Measurements from ENCODE around the gene DDN. TPM values are rescaled to one million over a fixed set of nuclear protein-coding genes. Genes with fewer than 3 reads are reported as not detected.

Gene DDN
- total RNA-seq, 4 donors from 2014 or later: 0.27 to 0.28 TPM; not detected in 2

DNA sequence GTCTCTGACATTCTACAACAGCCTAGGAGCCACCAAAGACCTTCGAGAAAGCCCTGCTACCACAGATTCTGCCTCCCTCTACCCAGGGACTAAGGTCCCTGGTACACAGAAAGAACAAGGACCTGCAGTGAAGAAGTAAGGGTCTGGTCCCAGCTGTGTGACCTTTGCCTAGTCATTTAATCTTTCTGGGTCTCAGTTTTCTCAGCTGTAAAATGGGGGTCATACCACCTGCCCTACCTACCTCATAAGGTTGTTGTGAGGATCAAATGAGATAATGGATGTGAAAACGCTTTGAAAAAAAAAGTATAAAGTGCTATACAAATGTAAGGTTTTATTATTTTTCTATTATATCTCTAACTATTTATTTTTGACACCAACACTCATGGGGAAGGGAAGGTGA is 24.6 kb upstream of the DDN start:
- TF ChIP-seq, protein P1, sequence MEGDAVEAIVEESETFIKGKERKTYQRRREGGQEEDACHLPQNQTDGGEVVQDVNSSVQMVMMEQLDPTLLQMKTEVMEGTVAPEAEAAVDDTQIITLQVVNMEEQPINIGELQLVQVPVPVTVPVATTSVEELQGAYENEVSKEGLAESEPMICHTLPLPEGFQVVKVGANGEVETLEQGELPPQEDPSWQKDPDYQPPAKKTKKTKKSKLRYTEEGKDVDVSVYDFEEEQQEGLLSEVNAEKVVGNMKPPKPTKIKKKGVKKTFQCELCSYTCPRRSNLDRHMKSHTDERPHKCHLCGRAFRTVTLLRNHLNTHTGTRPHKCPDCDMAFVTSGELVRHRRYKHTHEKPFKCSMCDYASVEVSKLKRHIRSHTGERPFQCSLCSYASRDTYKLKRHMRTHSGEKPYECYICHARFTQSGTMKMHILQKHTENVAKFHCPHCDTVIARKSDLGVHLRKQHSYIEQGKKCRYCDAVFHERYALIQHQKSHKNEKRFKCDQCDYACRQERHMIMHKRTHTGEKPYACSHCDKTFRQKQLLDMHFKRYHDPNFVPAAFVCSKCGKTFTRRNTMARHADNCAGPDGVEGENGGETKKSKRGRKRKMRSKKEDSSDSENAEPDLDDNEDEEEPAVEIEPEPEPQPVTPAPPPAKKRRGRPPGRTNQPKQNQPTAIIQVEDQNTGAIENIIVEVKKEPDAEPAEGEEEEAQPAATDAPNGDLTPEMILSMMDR (IDR thresholded peaks at IDR 0.05): no peak
- TF ChIP-seq POLR2A (IDR thresholded peaks at IDR 0.05): no peak

DNA sequence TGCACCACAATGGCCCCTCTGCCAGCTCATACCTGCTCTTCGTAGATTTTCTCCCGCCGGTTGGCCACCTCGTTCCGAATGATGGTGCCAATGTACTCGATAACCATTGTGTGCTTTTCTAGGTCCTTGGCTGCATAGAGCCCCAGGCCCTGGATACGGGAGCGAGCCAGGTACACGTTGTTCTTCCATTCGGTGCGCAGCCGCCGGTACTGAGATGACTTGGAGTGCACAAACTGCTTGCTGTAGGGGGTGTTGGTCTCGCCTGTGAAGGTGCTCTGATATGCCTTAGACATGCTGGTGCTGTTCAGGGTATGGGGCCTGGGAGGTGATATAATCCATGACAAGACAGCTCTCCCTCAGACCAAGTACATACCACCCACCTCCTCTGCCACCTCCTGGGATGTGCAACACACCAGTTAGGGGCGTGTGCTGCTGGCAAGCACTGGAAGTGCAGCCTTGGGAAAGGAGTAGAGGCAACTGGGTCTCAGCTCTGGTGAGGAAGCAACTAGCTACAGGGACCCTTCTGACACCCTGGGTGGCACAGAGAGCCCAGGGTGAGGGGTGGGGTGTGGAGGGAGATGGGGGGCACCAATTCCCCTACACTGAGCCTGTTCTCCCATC is 23.5 kb upstream of the DDN start:
- Histone ChIP-seq H3K27ac (no peak overlapping the region), H3K4me1 (peaks cover 0 to 11% (median 0%) of the 10 kb centered on the region in 4 donors), H3K36me3 (peaks cover 0 to 67% (median 0%) of the 10 kb centered on the region in 3 donors), H3K4me3 (no peak overlapping the region), H3K27me3 (no peaks in the 10 kb centered on the region), H3K9me3 (no peaks in the 10 kb centered on the region)
- DNase-seq: no peak
- TF ChIP-seq POLR2A (IDR thresholded peaks at IDR 0.05): no peak
- TF ChIP-seq, protein P1 (IDR thresholded peaks at IDR 0.05): no peak

More for the DNA sequence above, 24.6 kb upstream of the DDN start:
- peaks cover 0 to 8% (median 0%) of the 10 kb centered on the region in 4 donors for H3K4me1 ChIP-seq
- H3K27ac ChIP-seq: no peak overlapping the region
- H3K36me3 ChIP-seq: peaks cover 0 to 78% (median 0%) of the 10 kb centered on the region in 3 donors
- H3K4me3 ChIP-seq: no peak overlapping the region
- DNase-seq: no peak
- H3K27me3 ChIP-seq: no peaks in the 10 kb centered on the region
- H3K9me3 ChIP-seq: no peaks in the 10 kb centered on the region

GRCh38 chr12:49021292-49021915 is 22.2 kb upstream of the DDN start:
- H3K27ac ChIP-seq: no peak overlapping the region
- no peak for TF ChIP-seq POLR2A (IDR thresholded peaks at IDR 0.05)
- TF ChIP-seq, protein P1 (IDR thresholded peaks at IDR 0.05): no peak
- H3K36me3 ChIP-seq: peaks cover 0 to 54% (median 0%) of the 10 kb centered on the region in 3 donors
- H3K9me3 ChIP-seq: no peaks in the 10 kb centered on the region
- DNase-seq: no peak
- H3K27me3 ChIP-seq: no peaks in the 10 kb centered on the region
- H3K4me3 ChIP-seq: no peak overlapping the region
- H3K4me1 ChIP-seq: peaks cover 0 to 21% (median 2%) of the 10 kb centered on the region in 4 donors

GRCh38 chr12:49020441-49020840 is 21.3 kb upstream of the DDN start:
- DNase-seq: no peak
- Histone ChIP-seq H3K27ac (no peak overlapping the region), H3K36me3 (peaks cover 0 to 44% (median 0%) of the 10 kb centered on the region in 3 donors)

GRCh38 chr12:49019443-49020324 is 20.5 kb upstream of the DDN start:
- TF ChIP-seq, protein P1 (IDR thresholded peaks at IDR 0.05): peak in 1 of 6 experiments; percentile 30
- no peak for TF ChIP-seq POLR2A (IDR thresholded peaks at IDR 0.05)
- Histone ChIP-seq H3K27me3 (no peaks in the 10 kb centered on the region), H3K4me1 (peaks cover 0 to 21% (median 2%) of the 10 kb centered on the region in 4 donors), H3K4me3 (peak overlapping the region in 3 of 4 donors; percentile 57 to 82 (median 76)), H3K27ac (peak overlapping the region; percentile 80 to 95 (median 92)), H3K9me3 (no peaks in the 10 kb centered on the region), H3K36me3 (peaks cover 0 to 37% (median 0%) of the 10 kb centered on the region in 3 donors)
- peak in 1 of 3 donors; percentile 47 for DNase-seq

More at GRCh38 chr12:49020441-49020840, 21.3 kb upstream of the DDN start:
- H3K4me3 ChIP-seq: no peak overlapping the region
- no peaks in the 10 kb centered on the region for H3K9me3 ChIP-seq
- peaks cover 0 to 21% (median 2%) of the 10 kb centered on the region in 4 donors for H3K4me1 ChIP-seq
- H3K27me3 ChIP-seq: no peaks in the 10 kb centered on the region
- TF ChIP-seq POLR2A (IDR thresholded peaks at IDR 0.05): no peak
- TF ChIP-seq, protein P1 (IDR thresholded peaks at IDR 0.05): no peak

All from Peyer's patch (tissue), 4 donors.